ENCODE measurements around the gene GMPR2. TPM values are rescaled to one million over a fixed set of nuclear protein-coding genes. Genes with fewer than 3 reads are reported as not detected.

GMPR2 gene
- total RNA-seq, 1 donor from 2014 or later = 98.4 TPM

DNA sequence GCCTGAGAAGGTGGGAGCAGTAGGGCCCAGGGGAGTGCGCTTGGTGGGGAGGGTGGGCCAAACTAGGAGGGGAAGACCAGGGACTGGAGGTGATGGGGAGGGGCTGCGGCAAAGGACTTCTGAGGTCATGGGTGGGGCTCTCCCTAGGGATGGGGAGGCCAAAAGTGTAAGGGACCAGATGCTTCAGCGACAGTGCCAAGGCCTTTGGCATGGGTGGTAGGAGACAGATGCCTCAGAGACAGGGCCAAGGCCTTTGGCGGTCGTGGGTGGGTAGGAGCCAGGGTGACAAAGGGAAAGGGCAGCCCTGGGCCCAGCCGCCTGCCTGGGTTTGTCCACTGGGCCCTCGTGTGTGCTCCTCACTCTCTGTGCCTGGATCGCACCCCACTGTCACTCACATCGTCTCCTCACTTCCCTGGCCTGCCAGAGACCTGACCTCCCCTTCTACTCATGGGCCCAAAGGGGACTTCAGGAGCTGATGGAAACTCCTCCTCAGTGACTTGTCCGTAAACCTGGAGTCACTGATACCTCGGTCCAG is 51.8 kb downstream of the GMPR2 start:
- H3K9ac ChIP-seq = no peak overlapping the region
- no peak overlapping the region for H2AFZ ChIP-seq (replicated peaks)
- DNase-seq (ENCODE audit: low spot score) = no peak
- TF ChIP-seq, protein P1, sequence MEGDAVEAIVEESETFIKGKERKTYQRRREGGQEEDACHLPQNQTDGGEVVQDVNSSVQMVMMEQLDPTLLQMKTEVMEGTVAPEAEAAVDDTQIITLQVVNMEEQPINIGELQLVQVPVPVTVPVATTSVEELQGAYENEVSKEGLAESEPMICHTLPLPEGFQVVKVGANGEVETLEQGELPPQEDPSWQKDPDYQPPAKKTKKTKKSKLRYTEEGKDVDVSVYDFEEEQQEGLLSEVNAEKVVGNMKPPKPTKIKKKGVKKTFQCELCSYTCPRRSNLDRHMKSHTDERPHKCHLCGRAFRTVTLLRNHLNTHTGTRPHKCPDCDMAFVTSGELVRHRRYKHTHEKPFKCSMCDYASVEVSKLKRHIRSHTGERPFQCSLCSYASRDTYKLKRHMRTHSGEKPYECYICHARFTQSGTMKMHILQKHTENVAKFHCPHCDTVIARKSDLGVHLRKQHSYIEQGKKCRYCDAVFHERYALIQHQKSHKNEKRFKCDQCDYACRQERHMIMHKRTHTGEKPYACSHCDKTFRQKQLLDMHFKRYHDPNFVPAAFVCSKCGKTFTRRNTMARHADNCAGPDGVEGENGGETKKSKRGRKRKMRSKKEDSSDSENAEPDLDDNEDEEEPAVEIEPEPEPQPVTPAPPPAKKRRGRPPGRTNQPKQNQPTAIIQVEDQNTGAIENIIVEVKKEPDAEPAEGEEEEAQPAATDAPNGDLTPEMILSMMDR (IDR thresholded peaks at IDR 0.05) = no peak
- TF ChIP-seq EZH2 (IDR thresholded peaks at IDR 0.05) (no peak), EZH2phosphoT487 (IDR thresholded peaks at IDR 0.05) (no peak)
- Mint-ChIP-seq H3K27ac (no peak overlapping the region), H3K4me1 (no peaks in the 10 kb centered on the region), H3K36me3 (no peaks in the 10 kb centered on the region), H3K9me3 (no peaks in the 10 kb centered on the region), H3K4me3 (peak overlapping the region; percentile 41), H3K27me3 (ENCODE audit: insufficient read depth, low read depth) (peaks cover 2% of the 10 kb centered on the region)
- H3K27ac ChIP-seq = no peak overlapping the region
- no peaks in the 10 kb centered on the region for H3K27me3 ChIP-seq
- H3F3A ChIP-seq (ENCODE audit: low read depth) = no peaks in the 10 kb centered on the region
- no peaks in the 10 kb centered on the region for H3K4me1 ChIP-seq
- H4K20me1 ChIP-seq (ENCODE audit: low read depth) = no peaks in the 10 kb centered on the region
- no peaks in the 10 kb centered on the region for H3K9me3 ChIP-seq (ENCODE audit: low read depth)
- H3K4me3 ChIP-seq = no peak overlapping the region
- no peaks in the 10 kb centered on the region for H3K36me3 ChIP-seq
- no peak overlapping the region for H3K4me2 ChIP-seq
- H3K79me2 ChIP-seq (ENCODE audit: low read depth) = no peaks in the 10 kb centered on the region

DNA sequence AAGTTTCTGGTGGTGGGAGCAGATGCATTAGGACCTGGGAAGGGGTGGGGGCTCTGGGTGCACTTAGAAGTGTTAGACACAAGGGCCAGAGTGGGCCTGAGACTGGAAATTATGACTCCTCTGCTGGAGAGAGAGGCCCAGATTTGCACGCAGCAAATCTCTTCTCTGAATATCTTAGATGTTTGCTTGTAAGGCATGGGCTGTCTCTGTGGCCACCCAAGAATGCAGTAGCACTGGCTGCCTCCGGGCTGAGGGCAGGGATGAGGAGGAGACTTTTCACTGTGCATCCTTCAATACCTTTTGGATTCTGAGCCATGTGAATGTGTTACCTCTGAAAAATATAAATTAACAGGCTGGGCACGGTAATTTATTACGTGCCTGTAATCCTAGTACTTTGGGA is 52.6 kb downstream of the GMPR2 start:
- TF ChIP-seq, protein P1 (IDR thresholded peaks at IDR 0.05) = no peak
- no peak for TF ChIP-seq EZH2 (IDR thresholded peaks at IDR 0.05)
- no peak for TF ChIP-seq EZH2phosphoT487 (IDR thresholded peaks at IDR 0.05)
- Mint-ChIP-seq H3K4me1 (no peaks in the 10 kb centered on the region), H3K36me3 (peaks cover under 1% of the 10 kb centered on the region), H3K4me3 (no peak overlapping the region), H3K27me3 (ENCODE audit: insufficient read depth, low read depth) (peaks cover 2% of the 10 kb centered on the region), H3K9me3 (no peaks in the 10 kb centered on the region), H3K27ac (peak overlapping the region; percentile 25)
- Histone ChIP-seq H3K4me3 (no peak overlapping the region), H3K27me3 (no peaks in the 10 kb centered on the region), H3K79me2 (ENCODE audit: low read depth) (no peaks in the 10 kb centered on the region), H3K4me1 (no peaks in the 10 kb centered on the region), H3K36me3 (no peaks in the 10 kb centered on the region), H3K9me3 (ENCODE audit: low read depth) (no peaks in the 10 kb centered on the region), H4K20me1 (ENCODE audit: low read depth) (no peaks in the 10 kb centered on the region), H3K27ac (no peak overlapping the region), H3F3A (ENCODE audit: low read depth) (no peaks in the 10 kb centered on the region), H3K4me2 (no peak overlapping the region), H3K9ac (no peak overlapping the region), H2AFZ (replicated peaks) (no peak overlapping the region)
- no peak for DNase-seq (ENCODE audit: low spot score)

DNA sequence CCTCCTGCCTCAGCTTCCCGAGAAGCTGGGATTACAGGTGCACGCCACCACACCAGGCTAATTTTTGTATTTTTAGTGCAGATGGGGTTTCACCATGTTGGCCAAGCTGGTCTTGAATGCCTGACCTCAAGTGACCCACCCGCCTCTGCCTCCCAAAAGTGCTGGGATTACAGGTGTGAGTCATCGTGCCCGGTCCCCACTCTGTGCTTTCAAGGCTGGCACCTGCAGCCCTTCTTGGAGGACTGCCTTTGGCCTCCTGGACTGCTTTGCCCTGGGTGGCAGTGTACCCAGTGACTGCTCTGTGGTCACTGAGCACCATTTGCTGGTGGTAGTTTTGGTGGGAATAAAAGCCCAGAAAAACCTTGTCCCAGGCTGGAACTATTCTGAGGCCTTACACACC is 54.3 kb downstream of the GMPR2 start:
- no peaks in the 10 kb centered on the region for H4K20me1 ChIP-seq (ENCODE audit: low read depth)
- H3K4me1 ChIP-seq = no peaks in the 10 kb centered on the region
- Mint-ChIP-seq H3K9me3 (no peaks in the 10 kb centered on the region), H3K27ac (no peak overlapping the region), H3K4me1 (no peaks in the 10 kb centered on the region), H3K36me3 (peaks cover 7% of the 10 kb centered on the region), H3K4me3 (no peak overlapping the region), H3K27me3 (ENCODE audit: insufficient read depth, low read depth) (peaks cover 2% of the 10 kb centered on the region)
- H3K27me3 ChIP-seq = no peaks in the 10 kb centered on the region
- H3K9me3 ChIP-seq (ENCODE audit: low read depth) = no peaks in the 10 kb centered on the region
- DNase-seq (ENCODE audit: low spot score) = no peak
- H3F3A ChIP-seq (ENCODE audit: low read depth) = no peaks in the 10 kb centered on the region
- no peak overlapping the region for H3K27ac ChIP-seq
- no peak overlapping the region for H3K4me2 ChIP-seq
- no peaks in the 10 kb centered on the region for H3K79me2 ChIP-seq (ENCODE audit: low read depth)
- H3K9ac ChIP-seq = no peak overlapping the region
- TF ChIP-seq, protein P1 (IDR thresholded peaks at IDR 0.05) = no peak
- TF ChIP-seq EZH2 (IDR thresholded peaks at IDR 0.05) = no peak
- no peak for TF ChIP-seq EZH2phosphoT487 (IDR thresholded peaks at IDR 0.05)
- H3K36me3 ChIP-seq = no peaks in the 10 kb centered on the region
- no peak overlapping the region for H2AFZ ChIP-seq (replicated peaks)
- no peak overlapping the region for H3K4me3 ChIP-seq

Small RNAs within 50 kb of the gene (small RNA-seq; reads per million reads assigned to genes)
- gene AL136295.4 (not detected), gene CHMP4A (not detected), gene MDP1 (not detected)

Other genes starting within 250 kb of the GMPR2 start
- gene DHRS4L2, start 244.0 kb upstream of the GMPR2 start, total RNA-seq (ENCODE audit: low replicate concordance) = 3.6 and 7.4 TPM in 2 replicates
- gene CARMIL3, start 180.9 kb upstream of the GMPR2 start, total RNA-seq (ENCODE audit: low replicate concordance) = 0.77 and 1.4 TPM in 2 replicates
- not detected in 2 replicates for gene CPNE6, start 161.4 kb upstream of the GMPR2 start, total RNA-seq (ENCODE audit: low replicate concordance)
- 11.1 and 26.6 TPM in 2 replicates for gene PCK2, start 138.6 kb upstream of the GMPR2 start, total RNA-seq (ENCODE audit: low replicate concordance)
- 66.5 and 83.8 TPM in 2 replicates for gene DCAF11, start 118.2 kb upstream of the GMPR2 start, total RNA-seq (ENCODE audit: low replicate concordance)
- gene NRL, start 118.0 kb upstream of the GMPR2 start, total RNA-seq (ENCODE audit: low replicate concordance) = 0.54 and 1.9 TPM in 2 replicates
- gene FITM1, start 102.3 kb upstream of the GMPR2 start, total RNA-seq (ENCODE audit: low replicate concordance) = 0.77 and 1.2 TPM in 2 replicates
- gene PSME1, start 96.7 kb upstream of the GMPR2 start, total RNA-seq (ENCODE audit: low replicate concordance) = 32.7 and 37.5 TPM in 2 replicates
- gene EMC9, start 91.3 kb upstream of the GMPR2 start, total RNA-seq (ENCODE audit: low replicate concordance) = 14.0 and 23.8 TPM in 2 replicates
- gene PSME2, start 86.3 kb upstream of the GMPR2 start, total RNA-seq (ENCODE audit: low replicate concordance) = 43.5 and 53.5 TPM in 2 replicates
- gene RNF31, start 85.4 kb upstream of the GMPR2 start, total RNA-seq (ENCODE audit: low replicate concordance) = 28.8 and 38.3 TPM in 2 replicates
- gene IRF9, start 71.7 kb upstream of the GMPR2 start, total RNA-seq (ENCODE audit: low replicate concordance) = 6.9 and 9.7 TPM in 2 replicates
- 34.6 and 59.8 TPM in 2 replicates for gene REC8, start 60.8 kb upstream of the GMPR2 start, total RNA-seq (ENCODE audit: low replicate concordance)
- 15.9 and 35.5 TPM in 2 replicates for gene IPO4, start 44.1 kb upstream of the GMPR2 start, total RNA-seq (ENCODE audit: low replicate concordance)
- gene TM9SF1, start 37.5 kb upstream of the GMPR2 start, total RNA-seq (ENCODE audit: low replicate concordance) = 30.5 and 37.6 TPM in 2 replicates
- not detected in 2 replicates for gene TSSK4, start 27.2 kb upstream of the GMPR2 start, total RNA-seq (ENCODE audit: low replicate concordance)
- 35.3 and 37.1 TPM in 2 replicates for gene CHMP4A, start 19.4 kb upstream of the GMPR2 start, total RNA-seq (ENCODE audit: low replicate concordance)
- 18.3 and 20.1 TPM in 2 replicates for gene MDP1, start 16.9 kb upstream of the GMPR2 start, total RNA-seq (ENCODE audit: low replicate concordance)
- gene NEDD8, start 562 bp upstream of the GMPR2 start, total RNA-seq (ENCODE audit: low replicate concordance) = 170 and 220 TPM in 2 replicates
- gene TINF2, start 9.7 kb downstream of the GMPR2 start, total RNA-seq (ENCODE audit: low replicate concordance) = 32.6 and 42.5 TPM in 2 replicates
- 2.6 and 4.9 TPM in 2 replicates for gene TGM1, start 30.2 kb downstream of the GMPR2 start, total RNA-seq (ENCODE audit: low replicate concordance)
- 7.1 and 22.9 TPM in 2 replicates for gene RABGGTA, start 38.7 kb downstream of the GMPR2 start, total RNA-seq (ENCODE audit: low replicate concordance)
- gene DHRS1, start 66.9 kb downstream of the GMPR2 start, total RNA-seq (ENCODE audit: low replicate concordance) = 19.7 and 27.4 TPM in 2 replicates
- 14.8 and 24.7 TPM in 2 replicates for gene NOP9, start 66.9 kb downstream of the GMPR2 start, total RNA-seq (ENCODE audit: low replicate concordance)
- 0.12 TPM in 1 of 2 replicates, not detected in the other for gene CIDEB, start 75.0 kb downstream of the GMPR2 start, total RNA-seq (ENCODE audit: low replicate concordance)
- 1.8 and 9.0 TPM in 2 replicates for gene LTB4R2, start 77.2 kb downstream of the GMPR2 start, total RNA-seq (ENCODE audit: low replicate concordance)
- 1.9 and 4.6 TPM in 2 replicates for gene LTB4R, start 78.6 kb downstream of the GMPR2 start, total RNA-seq (ENCODE audit: low replicate concordance)
- not detected in 2 replicates for gene ADCY4, start 102.1 kb downstream of the GMPR2 start, total RNA-seq (ENCODE audit: low replicate concordance)
- not detected in 2 replicates for gene RIPK3, start 107.1 kb downstream of the GMPR2 start, total RNA-seq (ENCODE audit: low replicate concordance)
- 38.2 and 95.3 TPM in 2 replicates for gene NFATC4, start 135.3 kb downstream of the GMPR2 start, total RNA-seq (ENCODE audit: low replicate concordance)
- 15.5 and 34.3 TPM in 2 replicates for gene NYNRIN, start 166.1 kb downstream of the GMPR2 start, total RNA-seq (ENCODE audit: low replicate concordance)
- gene CBLN3, start 196.7 kb downstream of the GMPR2 start, total RNA-seq (ENCODE audit: low replicate concordance) = 0.25 TPM in 1 of 2 replicates, not detected in the other
- 20.4 and 34.7 TPM in 2 replicates for gene KHNYN, start 197.0 kb downstream of the GMPR2 start, total RNA-seq (ENCODE audit: low replicate concordance)
- 19.0 and 37.8 TPM in 2 replicates for gene SDR39U1, start 209.8 kb downstream of the GMPR2 start, total RNA-seq (ENCODE audit: low replicate concordance)